GM19467 (cell line): ENCODE results near the gene EFHC2.

Experiments used
- ATAC-seq: cut with Tn5 transposase; IDR thresholded peaks from one replicate; pipeline ENCODE4 v1.9.1; 2021; ENCODE audit warnings: mild to moderate bottlenecking, moderate library complexity; ENCODE audit not compliant: unreplicated experiment

Gene EFHC2, protein sequence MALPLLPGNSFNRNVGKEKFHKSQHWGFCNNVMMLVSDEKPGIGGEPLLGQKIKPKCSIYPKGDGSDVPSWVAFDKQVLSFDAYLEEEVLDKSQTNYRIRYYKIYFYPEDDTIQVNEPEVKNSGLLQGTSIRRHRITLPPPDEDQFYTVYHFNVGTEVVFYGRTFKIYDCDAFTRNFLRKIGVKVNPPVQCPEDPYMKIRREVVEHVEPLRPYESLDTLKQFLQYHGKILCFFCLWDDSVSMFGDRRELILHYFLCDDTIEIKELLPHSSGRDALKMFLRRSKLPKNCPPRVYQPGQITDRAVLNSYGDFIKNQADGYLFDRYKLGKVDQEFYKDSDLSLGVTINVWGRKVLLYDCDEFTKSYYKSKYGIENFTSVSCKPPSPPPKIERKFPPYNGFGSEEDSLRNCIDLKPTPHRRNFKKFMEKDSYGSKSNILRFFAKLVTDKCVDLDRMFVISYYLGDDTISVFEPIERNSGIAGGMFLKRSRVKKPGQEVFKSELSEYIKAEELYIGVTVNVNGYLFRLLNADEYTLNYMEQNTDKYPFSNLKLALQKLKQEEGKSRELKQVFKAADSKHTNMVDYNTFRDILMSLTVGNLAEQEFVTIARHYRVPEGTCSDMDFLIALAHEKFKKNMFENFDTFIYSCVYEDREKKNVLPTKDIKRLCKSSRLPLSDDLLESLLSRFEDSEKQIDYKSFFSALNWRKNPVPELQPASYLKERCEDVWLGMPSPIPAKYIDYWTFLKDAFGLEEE

DNA sequence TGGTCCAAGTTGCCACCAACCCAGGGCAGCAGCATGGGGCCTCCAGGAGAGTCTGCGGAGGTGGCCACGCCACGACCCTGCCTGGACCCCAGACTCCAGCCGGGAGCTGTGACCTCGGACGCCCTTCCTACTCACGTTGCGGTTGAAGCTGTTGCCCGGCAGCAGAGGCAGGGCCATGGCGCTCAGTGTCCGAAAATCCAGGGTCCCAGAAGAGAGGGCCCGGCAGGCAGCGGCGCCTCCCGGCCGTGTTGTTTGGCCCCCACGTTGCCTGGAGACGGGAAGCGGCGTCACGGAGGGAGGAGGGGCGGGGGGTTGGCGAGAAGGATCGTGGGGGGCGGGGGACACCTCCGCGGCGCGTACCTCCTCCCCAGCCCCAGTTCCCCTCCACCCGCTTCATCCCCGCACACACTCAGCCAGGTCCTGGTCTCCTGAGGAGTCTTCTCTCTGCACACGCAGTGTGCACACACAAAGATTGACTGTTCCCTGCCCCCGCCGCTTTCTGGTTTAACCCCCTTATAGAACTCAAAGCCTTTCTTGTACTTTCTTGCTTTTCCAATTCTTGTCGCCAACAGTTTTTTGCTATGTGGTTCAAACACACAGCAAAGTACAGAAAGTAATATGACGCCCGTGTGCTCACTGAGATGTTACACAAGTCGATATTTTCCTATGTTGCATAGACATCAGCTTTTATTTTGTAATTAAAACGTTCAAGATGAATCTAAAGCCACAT lies at the start of gene EFHC2:
Gene EFHC2 (minus strand): TSS at position 261 of the 730 bp plus-strand sequence. CDS start 84 bp downstream, at position 177.
- ATAC-seq, result no peak

DNA sequence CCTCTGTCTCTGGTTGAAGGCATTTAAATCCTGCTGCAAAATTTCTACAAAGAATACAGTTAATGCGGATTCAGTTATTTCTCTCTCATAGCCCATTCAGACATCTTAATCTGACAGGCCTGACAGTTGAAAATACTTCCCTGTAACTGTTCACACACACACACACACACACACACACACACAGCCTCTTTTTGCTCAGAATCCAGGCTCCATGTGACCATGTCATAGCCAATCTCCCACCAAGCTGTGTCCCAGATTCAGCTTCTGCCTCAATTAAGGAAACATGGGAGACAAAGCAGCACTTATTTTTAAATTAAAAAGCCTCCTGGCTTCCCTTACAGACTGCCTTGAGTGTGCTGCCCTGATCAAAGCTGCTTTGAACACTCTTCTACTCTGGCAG lies 49.3 kb upstream of the EFHC2 start:
- no peak for ATAC-seq

DNA sequence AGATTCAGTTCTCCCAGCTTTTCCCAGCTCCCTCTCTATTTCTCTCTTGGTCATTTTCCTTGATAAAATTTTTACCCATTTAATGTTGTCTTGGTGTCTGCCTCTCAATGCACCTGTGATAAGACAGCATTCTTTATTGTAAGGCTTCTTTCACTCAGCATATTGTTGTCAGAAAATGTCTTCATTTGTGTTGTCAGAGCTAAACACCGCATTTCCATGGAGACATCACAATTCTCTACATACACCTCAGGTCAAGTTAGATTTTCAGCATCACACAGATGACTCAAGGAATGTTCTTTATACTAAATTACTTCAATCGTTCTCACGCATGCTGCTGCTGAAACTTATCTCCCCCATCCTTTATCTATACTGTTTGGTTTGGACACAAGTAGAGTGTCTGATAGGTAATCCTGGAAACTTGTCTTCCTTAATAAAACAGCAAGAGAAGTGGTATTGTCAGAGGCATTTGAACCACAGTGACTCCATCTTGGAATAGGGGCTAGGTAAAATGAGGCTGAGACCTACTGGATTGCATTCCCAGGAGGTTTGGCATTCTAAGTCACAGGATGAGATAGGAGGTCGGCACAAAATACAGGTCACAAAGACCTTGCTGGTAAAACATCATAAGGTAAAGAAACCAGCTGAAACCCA lies 41.3 kb upstream of the EFHC2 start:
- ATAC-seq, result no peak

DNA sequence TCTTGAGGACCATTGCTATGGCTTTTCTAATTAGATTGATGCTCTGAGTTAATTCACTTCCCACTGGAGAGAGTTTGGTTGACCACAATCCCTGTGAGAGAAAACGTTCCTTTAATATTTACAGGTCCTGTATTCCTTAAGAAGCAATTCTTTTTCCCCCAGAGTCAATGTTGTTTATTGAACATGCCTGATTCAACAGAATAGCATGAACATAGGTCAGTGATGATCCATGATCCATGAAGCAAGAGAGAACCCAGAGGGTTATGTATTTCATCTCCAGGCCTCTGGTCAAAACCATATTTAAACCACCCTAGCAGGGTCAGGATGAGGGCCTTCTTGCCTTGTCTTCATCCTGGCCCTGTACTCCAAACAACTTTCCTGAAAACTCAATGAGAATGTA lies 39.4 kb upstream of the EFHC2 start:
- ATAC-seq, result no peak

DNA sequence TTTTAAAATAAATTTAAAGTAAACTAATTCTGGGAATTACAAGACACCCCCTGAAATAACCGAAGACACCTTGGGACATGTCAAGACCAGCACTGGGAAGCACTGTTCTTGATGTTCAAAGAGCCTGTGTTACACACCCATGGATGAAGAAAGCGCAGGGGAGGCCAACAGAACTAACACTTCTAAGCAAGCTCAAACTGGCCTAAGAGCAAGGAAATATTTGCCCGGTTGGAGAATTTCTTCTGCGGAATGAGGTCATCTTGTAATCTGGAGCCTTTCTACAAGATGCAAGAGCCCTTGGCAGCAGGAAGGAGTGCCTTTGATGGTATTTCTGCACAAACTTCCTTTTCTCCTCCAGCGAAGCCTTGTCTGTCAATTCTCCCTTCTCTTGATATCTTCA lies 9.3 kb upstream of the EFHC2 start:
- no peak for ATAC-seq

DNA sequence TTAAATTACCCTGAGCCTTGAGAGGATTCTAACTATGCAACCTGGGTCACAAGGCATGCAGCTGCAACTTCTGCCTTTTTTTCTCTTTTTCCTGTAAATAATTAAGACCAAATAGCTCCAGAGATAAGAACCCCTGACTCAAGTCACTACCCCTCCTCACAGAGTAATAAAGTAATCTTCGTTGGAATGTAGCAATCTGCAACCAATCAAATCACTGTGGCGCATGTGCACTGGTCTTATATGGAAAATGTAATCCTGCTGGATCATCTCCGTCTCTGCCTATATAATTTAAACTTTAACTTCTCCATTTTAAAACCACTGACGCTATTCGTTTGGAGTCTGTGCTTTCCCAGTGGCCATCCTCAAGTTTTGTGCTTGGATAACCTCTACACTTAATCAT lies 6.1 kb upstream of the EFHC2 start:
- ATAC-seq, result no peak

DNA sequence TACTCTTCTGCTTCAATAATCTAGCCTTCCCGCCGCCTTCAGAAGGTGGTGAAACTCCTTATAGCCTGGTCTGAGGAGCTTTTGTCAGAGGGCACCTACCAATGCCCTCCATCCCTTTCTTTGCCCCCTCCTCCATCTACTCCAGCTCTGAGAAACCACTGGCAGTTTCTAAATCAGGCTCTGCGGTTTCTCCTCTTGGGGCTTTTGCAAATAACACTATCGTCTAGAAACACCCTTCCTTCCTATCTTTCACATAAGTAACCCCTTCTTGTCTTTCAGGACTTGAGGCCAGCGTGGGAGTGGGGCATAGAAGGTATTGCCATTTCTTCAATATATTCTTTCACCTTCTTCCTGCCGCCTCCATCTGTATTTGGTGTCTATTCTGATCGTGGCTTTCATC lies 1.2 kb upstream of the EFHC2 start:
- no peak for ATAC-seq

DNA sequence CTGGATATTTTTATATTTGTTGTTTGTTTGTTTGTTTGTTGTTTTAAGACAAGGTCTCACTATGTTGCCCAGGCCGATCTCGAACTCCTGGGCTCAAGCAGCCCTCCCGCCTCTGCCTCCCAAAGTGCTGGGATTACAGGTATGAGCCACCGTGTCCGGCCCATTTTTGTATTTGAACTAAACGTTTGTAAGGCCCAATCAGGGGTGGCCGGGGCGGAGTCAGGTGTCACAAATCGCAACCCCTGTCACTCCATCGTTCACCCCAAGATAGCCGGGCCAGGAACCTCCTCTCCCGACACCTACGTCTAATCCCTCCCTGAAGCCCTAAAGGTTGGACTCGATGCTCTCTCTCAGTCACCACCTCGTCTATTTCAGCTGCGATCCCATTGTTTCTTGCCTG lies 722 bp upstream of the EFHC2 start:
- ATAC-seq, result no peak

DNA sequence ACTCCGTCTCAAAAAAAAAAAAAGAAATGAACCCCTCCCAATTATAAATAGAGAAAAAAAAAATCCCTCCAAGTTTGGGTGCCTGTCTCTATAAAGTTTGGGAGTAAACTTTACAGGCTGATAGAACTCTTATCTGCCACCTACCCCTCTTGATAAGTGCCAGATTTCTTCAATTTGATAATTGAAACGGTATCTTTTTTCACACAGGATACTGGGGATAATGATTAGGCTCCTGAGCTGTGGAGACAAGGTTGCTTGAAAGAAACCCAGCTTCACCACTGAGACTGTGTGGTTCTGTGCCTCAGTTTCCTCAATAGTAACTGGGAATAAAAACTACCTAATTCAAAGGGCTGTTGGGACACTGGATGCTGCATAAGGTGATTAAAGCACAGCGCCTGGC lies 606 bp downstream of the EFHC2 start:
- no peak for ATAC-seq

DNA sequence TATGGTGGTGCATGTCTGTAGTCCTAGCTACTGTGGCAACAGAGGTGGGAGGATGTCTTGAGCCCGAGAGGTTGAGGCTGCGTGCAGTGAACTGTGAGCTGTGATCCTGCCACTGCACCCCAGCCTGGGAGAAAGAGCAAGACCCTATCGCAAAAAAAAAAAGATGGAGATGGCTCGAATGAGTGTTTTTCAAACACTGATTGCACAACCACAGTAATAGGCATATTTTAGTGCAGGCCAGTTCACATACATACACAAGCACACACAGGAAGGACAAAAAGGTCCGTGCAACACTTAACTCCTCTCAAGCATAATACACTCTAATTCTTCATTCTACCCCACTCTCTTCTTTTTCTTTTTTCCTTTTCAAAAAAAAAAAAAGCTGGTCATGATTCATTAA lies 5.1 kb downstream of the EFHC2 start:
- ATAC-seq, result no peak

DNA sequence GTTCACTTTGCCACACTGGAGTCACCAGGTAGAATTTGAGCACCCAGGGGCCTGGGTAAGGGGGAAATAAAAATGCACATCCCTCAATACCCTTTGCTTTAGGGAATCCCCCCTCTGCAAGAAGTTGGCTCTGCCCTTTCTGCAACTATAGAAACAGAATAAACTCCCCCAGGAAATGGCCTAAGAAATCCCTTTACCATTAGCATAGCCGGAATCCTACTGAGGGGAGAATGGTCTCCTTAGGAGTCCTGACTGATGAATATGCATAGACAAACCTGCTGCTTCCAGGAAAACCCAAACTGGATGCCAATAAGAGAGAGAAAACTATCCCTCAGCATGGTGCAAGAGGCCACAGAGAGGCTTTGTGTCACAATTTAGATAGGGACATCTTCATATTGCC lies 11.0 kb downstream of the EFHC2 start:
- ATAC-seq, result no peak

DNA sequence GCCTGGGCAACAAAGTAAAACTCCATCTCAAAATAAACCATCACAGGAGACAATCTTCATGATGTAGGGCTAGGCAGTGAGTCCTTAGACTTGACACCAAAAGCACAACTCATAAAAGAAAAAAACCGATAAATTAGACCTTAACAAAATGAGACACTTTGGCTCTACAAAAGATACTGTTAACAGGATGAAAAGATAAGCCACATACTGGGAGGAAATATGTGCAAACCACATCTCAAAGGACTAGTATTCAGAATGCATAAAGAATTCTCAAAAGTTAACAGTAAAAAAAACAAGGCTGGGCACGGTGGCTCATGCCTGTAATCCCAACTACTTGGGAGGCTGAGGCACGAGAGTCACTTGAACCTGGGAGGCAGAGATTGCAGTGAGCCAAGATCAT lies 13.2 kb downstream of the EFHC2 start:
- no peak for ATAC-seq

DNA sequence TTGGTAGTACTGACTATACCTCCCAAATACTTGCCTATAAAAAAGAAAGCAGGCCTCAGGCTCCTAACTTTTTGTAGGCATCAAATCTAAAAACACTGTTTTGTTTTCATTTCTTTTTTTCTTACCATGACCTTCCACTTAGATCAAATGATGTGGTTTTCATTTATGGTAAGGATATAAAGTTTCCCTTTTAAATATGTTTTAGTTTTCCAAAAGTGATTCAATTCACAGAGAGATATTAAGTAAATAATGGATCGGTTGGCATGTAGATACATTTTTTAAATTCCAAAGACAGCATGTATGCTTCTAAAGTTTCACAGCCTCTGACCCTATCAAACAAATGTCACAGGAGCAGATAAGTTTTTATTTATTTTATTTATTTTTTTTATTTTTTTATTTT lies 23.9 kb downstream of the EFHC2 start:
- no peak for ATAC-seq

DNA sequence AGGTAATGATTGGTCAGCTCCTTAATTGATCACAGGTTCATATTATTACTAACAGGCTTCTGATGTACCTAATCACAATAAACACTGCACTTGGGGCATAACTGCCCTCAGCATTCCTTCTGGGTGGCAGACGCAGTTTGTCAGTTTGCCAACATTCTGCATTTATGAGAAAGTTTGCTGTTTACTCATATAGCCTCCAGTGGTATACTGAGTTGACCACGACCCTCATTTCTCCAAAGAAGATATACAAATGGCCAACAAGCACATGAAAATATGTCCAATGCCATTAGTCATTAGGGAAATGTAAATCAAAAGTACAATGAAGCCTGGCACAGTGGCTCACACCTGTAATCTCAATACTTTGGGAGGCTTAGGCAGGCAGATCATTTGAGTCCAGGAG lies 26.3 kb downstream of the EFHC2 start:
- ATAC-seq, result no peak

DNA sequence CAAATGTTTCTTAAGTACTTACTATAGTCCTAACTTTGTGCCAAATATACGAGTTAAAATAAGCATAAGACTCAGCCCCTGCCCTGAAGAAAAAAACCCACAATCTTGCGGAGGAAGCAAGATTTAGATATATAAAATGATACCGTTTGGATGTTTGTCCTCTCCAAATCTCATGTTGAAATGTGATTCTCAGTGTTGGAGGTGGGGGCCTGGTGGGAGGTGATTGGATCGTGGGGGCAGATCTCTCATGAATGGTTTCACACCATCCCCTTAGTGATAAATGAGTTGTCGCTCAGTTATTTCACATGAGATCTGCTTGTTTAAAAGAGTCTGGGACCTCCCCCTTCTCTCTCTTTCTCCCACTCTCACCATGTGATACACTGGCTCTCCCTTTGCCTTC lies 28.7 kb downstream of the EFHC2 start:
- ATAC-seq, result no peak

DNA sequence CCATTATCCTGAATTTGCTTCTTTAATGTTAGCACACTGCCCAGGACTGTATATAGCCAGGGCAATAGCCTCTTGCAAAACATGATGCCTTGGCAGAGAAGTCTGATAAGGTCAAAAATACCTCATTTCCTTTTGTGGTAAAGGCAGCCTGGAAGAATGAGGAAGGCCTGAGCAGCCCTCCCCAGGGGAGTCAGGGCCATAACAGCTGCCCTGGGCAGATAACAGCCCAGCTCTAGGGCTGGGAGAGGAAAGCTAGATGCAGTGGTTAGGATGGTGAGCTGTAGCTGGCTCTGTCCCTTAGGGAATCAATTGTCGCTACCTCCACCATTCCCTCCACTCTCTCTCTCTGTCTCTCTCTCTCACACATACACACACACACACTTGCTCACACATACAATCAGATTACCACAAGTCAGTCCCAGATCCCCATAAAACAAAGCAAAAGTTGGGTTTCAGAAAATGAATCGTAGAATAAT lies 29.2 kb downstream of the EFHC2 start:
- ATAC-seq, result no peak

DNA sequence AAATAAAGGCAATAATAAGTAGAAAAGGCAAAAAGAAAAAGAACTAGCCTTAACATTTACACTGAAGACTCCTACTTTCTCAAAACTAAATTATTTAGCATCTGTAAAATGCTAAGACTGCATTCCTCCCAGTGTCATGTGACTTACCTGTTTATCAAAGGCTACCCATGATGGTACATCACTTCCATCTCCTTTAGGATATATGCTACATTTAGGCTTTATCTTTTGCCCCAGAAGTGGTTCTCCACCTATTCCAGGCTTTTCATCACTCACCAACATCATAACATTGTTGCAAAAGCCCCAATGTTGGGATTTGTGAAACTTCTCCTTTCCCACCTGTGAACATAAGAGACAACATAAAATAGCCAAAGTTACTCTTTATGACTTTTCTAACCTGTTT lies 31.1 kb downstream of the EFHC2 start:
- no peak for ATAC-seq

DNA sequence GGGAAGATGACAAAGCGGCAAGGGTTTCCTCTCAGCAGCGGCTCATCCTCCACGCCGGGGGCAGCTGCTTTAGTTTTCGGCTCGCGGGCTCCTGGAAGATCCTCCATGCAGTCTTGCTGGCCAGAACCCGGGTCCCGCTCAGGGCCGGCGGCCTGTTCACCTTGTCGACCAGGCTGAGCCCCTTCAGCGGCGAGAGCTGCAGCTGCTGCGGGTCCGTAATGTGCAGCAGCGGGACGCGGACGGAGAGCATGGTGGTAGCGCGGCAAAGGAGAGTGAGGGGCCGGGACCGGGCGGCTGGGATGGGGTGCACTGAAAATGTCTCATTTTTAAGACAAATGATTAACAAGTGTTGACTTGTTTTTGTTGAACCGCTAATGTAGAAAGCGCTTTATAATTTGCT lies 33.2 kb downstream of the EFHC2 start:
- ATAC-seq, result no peak

DNA sequence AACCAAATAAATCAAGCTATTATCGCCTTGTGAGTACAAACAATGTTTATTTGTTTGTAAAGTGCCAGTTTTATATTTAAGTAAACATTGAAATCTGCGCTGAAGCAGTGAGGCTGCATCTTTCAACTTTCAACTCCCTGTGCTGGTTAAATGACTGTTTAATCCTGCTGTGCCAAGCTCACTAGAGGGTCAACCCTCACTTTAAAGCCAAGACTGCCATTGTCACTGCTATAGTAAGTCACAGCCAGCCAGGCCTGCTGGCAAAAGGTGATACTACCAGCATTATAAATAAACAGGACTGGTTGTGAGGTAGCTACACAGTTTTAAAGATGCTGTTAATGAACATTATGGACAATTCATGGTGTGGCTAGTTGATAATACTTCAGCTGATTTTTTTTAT lies 34.6 kb downstream of the EFHC2 start:
- no peak for ATAC-seq

DNA sequence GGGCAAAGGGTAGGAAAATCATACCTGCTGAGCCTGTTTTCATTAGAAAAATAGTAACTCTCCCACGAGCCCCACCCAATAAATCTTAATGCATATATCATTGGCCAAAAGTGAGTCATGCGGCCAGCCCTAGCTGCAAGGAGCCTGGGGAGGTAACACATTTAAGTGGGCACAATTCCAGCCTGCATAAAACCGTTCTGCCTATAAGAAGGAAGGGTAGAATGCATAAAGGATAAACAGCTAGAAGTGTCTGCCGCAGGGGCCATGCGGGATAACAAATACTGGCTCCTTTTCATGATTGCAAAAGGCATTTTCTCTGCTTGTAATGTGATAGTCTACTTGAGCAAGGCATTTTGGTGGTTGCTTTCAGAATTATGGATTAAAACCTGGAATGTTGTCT lies 37.1 kb downstream of the EFHC2 start:
- no peak for ATAC-seq

DNA sequence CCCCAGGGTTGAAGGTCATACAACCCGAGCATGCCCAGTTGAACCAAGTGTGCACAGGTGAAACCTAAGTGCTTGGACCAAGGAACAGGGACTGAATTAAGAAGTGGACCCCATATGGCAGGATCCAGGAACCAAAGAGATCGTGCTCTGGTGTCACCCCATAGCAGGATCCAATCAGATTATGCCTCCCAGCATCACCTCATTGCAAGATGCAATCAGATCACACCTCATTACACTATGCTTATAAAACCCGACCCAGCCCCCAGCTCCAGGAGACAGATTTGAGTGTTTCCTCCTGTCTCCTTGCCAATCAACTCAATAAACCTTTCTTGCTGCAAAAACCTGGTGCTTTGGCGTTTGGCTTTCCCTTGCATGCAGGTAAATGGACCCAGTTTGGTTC lies 37.6 kb downstream of the EFHC2 start:
- ATAC-seq, result no peak
